ENCODE results near the gene PTPRZ1. TPM values are rescaled to one million over a fixed set of nuclear protein-coding genes. Genes with fewer than 3 reads are reported as not detected.

The PTPRZ1 gene
- total RNA-seq, 3 donors from 2014 or later (not counting 1 experiment from before 2014, with no cell fraction given), result not detected

GRCh38 chr7:122006687-122007086, 133.7 kb downstream of the PTPRZ1 start:
- Mint-ChIP-seq H3K9me3 (peaks cover 0 to 5% of the 10 kb centered on the region in 2 donors), H3K4me3 (no peak overlapping the region), H3K36me3 (no peaks in the 10 kb centered on the region), H3K4me1 (no peaks in the 10 kb centered on the region), H3K27ac (no peak overlapping the region), H3K27me3 (ENCODE audit: low read depth in 2 of 2) (no peaks in the 10 kb centered on the region)
- DNase-seq (no peak), ATAC-seq (no peak)
- intact Hi-C loops (cut with micrococcal nuclease), result no loop called here
- Histone ChIP-seq H3K4me3 (ENCODE audit: low read length) (no peak overlapping the region), H3K36me3 (ENCODE audit: control insufficient read depth, insufficient read depth, low read length) (no peaks in the 10 kb centered on the region), H3K9me3 (ENCODE audit: control insufficient read depth, insufficient read depth, low read length) (no peaks in the 10 kb centered on the region), H3K4me1 (ENCODE audit: control insufficient read depth, insufficient read depth, low read length) (no peaks in the 10 kb centered on the region), H3K27ac (ENCODE audit: low read length) (no peak overlapping the region), H3K27me3 (ENCODE audit: control insufficient read depth, insufficient read depth, low read length) (no peaks in the 10 kb centered on the region)
- WGBS (ENCODE audit: insufficient coverage), result 9% methylated on average over 2 of the region's 2 CpGs
- TF ChIP-seq CTCF (IDR thresholded peaks at IDR 0.05), result no peak

DNA sequence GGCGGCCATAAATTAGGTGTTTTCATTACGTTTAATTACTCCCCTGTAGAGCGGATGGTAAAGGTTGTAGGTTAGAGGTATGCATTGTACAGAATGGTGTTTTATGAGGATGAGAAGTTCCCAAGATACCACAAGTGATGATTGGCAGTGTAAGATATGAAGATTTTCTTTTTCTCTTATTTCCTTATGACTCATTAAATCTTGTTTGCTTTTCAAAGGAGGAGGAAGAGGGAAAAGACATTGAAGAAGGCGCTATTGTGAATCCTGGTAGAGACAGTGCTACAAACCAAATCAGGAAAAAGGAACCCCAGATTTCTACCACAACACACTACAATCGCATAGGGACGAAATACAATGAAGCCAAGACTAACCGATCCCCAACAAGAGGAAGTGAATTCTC, 137.2 kb downstream of the PTPRZ1 start:
- Mint-ChIP-seq H3K9me3 (peaks cover 0 to 5% of the 10 kb centered on the region in 2 donors), H3K4me3 (no peak overlapping the region), H3K4me1 (no peaks in the 10 kb centered on the region), H3K27ac (no peak overlapping the region), H3K27me3 (ENCODE audit: low read depth in 2 of 2) (no peaks in the 10 kb centered on the region), H3K36me3 (no peaks in the 10 kb centered on the region)
- DNase-seq (no peak), ATAC-seq (no peak)
- 100% methylated on average over 3 of the region's 7 CpGs for WGBS (ENCODE audit: insufficient coverage)
- intact Hi-C loops (cut with micrococcal nuclease), result no loop called here
- H3K27ac ChIP-seq (ENCODE audit: low read length), result no peak overlapping the region
- H3K4me1 ChIP-seq (ENCODE audit: control insufficient read depth, insufficient read depth, low read length), result no peaks in the 10 kb centered on the region
- no peaks in the 10 kb centered on the region for H3K27me3 ChIP-seq (ENCODE audit: control insufficient read depth, insufficient read depth, low read length)
- no peaks in the 10 kb centered on the region for H3K9me3 ChIP-seq (ENCODE audit: control insufficient read depth, insufficient read depth, low read length)
- no peak overlapping the region for H3K4me3 ChIP-seq (ENCODE audit: low read length)
- H3K36me3 ChIP-seq (ENCODE audit: control insufficient read depth, insufficient read depth, low read length), result no peaks in the 10 kb centered on the region
- no peak for TF ChIP-seq CTCF (IDR thresholded peaks at IDR 0.05)

DNA sequence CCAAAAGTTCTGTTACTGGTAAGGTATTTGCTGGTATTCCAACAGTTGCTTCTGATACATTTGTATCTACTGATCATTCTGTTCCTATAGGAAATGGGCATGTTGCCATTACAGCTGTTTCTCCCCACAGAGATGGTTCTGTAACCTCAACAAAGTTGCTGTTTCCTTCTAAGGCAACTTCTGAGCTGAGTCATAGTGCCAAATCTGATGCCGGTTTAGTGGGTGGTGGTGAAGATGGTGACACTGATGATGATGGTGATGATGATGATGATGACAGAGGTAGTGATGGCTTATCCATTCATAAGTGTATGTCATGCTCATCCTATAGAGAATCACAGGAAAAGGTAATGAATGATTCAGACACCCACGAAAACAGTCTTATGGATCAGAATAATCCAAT, 140.1 kb downstream of the PTPRZ1 start:
- 6% methylated on average over 1 of the region's 2 CpGs for WGBS (ENCODE audit: insufficient coverage)
- no peak for TF ChIP-seq CTCF (IDR thresholded peaks at IDR 0.05)
- no peaks in the 10 kb centered on the region for H3K4me1 Mint-ChIP-seq
- H3K27me3 Mint-ChIP-seq (ENCODE audit: low read depth in 2 of 2), result no peaks in the 10 kb centered on the region
- H3K4me1 ChIP-seq (ENCODE audit: control insufficient read depth, insufficient read depth, low read length), result no peaks in the 10 kb centered on the region
- H3K4me3 Mint-ChIP-seq, result no peak overlapping the region
- H3K27me3 ChIP-seq (ENCODE audit: control insufficient read depth, insufficient read depth, low read length), result no peaks in the 10 kb centered on the region
- intact Hi-C loops (cut with micrococcal nuclease), result no loop called here
- peaks cover 0 to 3% of the 10 kb centered on the region in 2 donors for H3K9me3 Mint-ChIP-seq
- H3K9me3 ChIP-seq (ENCODE audit: control insufficient read depth, insufficient read depth, low read length), result no peaks in the 10 kb centered on the region
- H3K36me3 ChIP-seq (ENCODE audit: control insufficient read depth, insufficient read depth, low read length), result no peaks in the 10 kb centered on the region
- H3K4me3 ChIP-seq (ENCODE audit: low read length), result no peak overlapping the region
- no peak for DNase-seq
- H3K27ac Mint-ChIP-seq, result no peak overlapping the region
- no peak overlapping the region for H3K27ac ChIP-seq (ENCODE audit: low read length)
- ATAC-seq, result no peak
- no peaks in the 10 kb centered on the region for H3K36me3 Mint-ChIP-seq

- no peaks in the 10 kb centered on the region for H3K36me3 ChIP-seq (ENCODE audit: control insufficient read depth, insufficient read depth, low read length)
- no peak overlapping the region for H3K27ac ChIP-seq (ENCODE audit: low read length)
- Mint-ChIP-seq H3K4me3 (no peak overlapping the region), H3K4me1 (no peaks in the 10 kb centered on the region), H3K36me3 (no peaks in the 10 kb centered on the region), H3K9me3 (peaks cover 0 to 3% of the 10 kb centered on the region in 2 donors), H3K27me3 (ENCODE audit: low read depth in 2 of 2) (no peaks in the 10 kb centered on the region), H3K27ac (no peak overlapping the region)
- no peak for TF ChIP-seq CTCF (IDR thresholded peaks at IDR 0.05)
- no peak for ATAC-seq
- intact Hi-C loops (cut with micrococcal nuclease), result no loop called here
- H3K9me3 ChIP-seq (ENCODE audit: control insufficient read depth, insufficient read depth, low read length), result no peaks in the 10 kb centered on the region
- no peak for DNase-seq
- H3K4me3 ChIP-seq (ENCODE audit: low read length), result no peak overlapping the region
- WGBS (ENCODE audit: insufficient coverage), result 73% methylated on average over 2 of the region's 3 CpGs
- no peaks in the 10 kb centered on the region for H3K4me1 ChIP-seq (ENCODE audit: control insufficient read depth, insufficient read depth, low read length)
- no peaks in the 10 kb centered on the region for H3K27me3 ChIP-seq (ENCODE audit: control insufficient read depth, insufficient read depth, low read length)
Measured at GRCh38 chr7:122013630-122014029, 140.7 kb downstream of the PTPRZ1 start.

All from natural killer cell (primary cell).